Measurements from ENCODE around the gene ANKRD65. TPM values are rescaled to one million over a fixed set of nuclear protein-coding genes. Genes with fewer than 3 reads are reported as not detected.
"Not testable (repeated sequence)": the region's sequence is repeated elsewhere in the genome, so short reads cannot be mapped to it uniquely, and the experiment has no call there.

The ANKRD65 gene
- total and polyA plus RNA-seq, 5 donors, result 1.6 to 4.5 (median 3.1) TPM

DNA sequence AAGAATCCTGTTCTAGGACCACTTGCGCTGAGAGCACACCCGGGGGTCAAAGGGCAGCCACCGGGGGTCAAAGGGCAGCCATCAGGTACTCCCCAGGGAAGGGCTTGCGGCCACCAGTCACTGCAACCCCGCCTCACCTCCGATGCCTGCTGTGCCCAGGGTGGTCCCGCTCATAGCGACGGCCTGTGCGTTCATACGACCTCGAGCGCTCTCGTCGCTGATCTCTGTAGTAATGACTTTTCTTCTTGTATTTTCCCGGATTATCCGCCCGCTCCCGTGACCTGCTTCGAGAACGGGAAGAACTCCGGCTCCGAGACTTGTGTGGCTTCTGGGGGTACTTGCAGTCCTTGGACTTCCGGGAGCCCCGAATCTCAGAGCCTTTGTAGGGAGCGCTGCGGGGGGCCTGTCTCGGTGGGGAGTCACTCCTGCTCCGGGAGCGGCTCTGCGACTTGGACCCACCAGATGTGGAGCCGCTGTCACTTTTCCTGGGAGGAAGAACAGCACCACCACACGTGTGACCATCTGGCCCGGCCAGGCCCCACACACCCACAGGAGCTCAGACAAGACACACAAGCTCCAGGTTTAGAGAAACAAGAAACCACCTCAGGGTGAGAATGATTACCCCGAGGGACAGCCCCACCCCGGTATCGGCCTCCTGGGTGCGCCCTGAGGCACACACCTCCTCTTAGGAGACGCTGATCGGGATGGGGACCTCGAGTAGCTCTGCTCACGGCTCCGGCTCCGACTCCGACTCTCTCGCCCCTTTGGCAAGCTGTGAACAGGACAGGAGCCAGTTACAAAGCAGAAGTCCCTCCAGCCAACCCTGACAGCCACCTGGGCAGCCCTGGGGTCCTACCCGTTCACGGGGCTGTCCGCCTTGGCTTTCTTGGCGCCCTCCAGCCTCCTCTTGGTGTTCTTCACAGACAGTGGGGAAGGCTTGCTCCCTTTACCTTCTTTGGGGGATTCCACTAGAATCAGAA is 33.7 kb downstream of the ANKRD65 start:
- Histone ChIP-seq H3K9me3 (ENCODE audit: control insufficient read depth, low read length) (no peaks in the 10 kb centered on the region), H3K4me1 (ENCODE audit: control insufficient read depth, insufficient read depth, low read length) (no peaks in the 10 kb centered on the region), H3K27ac (ENCODE audit: low read length) (no peak overlapping the region), H3K27me3 (ENCODE audit: control insufficient read depth, insufficient read depth) (no peaks in the 10 kb centered on the region), H3K4me3 (ENCODE audit: low read length) (no peak overlapping the region)
- peak in 2 of 3 donors; percentile 46 to 62 for DNase-seq
- ATAC-seq, result no peak
- 95% methylated on average over 50 of the region's 50 CpGs for WGBS
- intact Hi-C loops (cut with DNase I), result no loop called here

DNA sequence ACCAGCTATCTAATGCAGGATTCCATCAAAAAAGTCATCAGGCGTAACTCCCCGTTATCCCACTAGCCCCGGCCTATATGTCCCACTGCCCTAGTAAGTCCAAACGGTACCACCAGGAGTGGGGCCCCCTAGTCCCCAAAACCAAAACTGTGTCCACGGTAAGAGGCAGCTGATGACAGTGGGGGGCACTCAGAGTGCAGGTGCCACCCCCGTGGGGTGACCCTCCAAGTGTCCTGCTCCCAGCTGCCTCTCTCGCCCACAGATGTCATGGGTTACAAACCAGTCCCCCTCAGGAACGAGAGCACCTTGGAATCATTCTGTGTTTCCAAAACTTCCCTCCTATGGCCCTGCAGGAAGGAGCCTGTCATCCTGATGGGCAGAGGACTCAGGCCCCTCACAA is 35.1 kb downstream of the ANKRD65 start:
- WGBS, result 89% methylated on average over 8 of the region's 8 CpGs
- DNase-seq, result peak in 2 of 3 donors; percentile 9 to 34
- H3K9me3 ChIP-seq (ENCODE audit: control insufficient read depth, low read length), result no peaks in the 10 kb centered on the region
- intact Hi-C loops (cut with DNase I), result no loop called here
- H3K4me3 ChIP-seq (ENCODE audit: low read length), result no peak overlapping the region
- ATAC-seq, result no peak
- H3K27me3 ChIP-seq (ENCODE audit: control insufficient read depth, insufficient read depth), result no peaks in the 10 kb centered on the region
- no peak overlapping the region for H3K27ac ChIP-seq (ENCODE audit: low read length)
- no peaks in the 10 kb centered on the region for H3K4me1 ChIP-seq (ENCODE audit: control insufficient read depth, insufficient read depth, low read length)

DNA sequence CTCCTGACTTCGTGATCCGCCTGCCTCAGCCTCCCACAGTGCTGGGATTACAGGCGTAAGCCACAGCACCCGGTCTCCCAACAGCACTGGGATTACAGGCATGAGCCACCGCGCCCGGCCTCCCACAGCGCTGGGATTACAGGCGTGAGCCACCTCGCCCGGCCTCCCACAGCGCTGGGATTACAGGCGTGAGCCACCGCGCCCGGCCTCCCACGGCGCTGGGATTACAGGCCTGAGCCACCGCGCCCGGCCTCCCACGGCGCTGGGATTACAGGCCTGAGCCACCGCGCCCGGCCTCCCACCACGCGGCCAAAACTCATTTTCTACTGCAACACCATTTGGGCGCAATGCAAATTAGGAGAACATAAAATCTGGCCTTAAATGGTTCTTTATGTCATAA is 35.7 kb downstream of the ANKRD65 start:
- H3K27ac ChIP-seq (ENCODE audit: low read length); H3K4me1 ChIP-seq (ENCODE audit: control insufficient read depth, insufficient read depth, low read length); H3K4me3 ChIP-seq (ENCODE audit: low read length); ATAC-seq; H3K9me3 ChIP-seq (ENCODE audit: control insufficient read depth, low read length); H3K27me3 ChIP-seq (ENCODE audit: control insufficient read depth, insufficient read depth); intact Hi-C loops (cut with DNase I): not testable (repeated sequence)
- WGBS, result 94% methylated on average over 29 of the region's 29 CpGs
- DNase-seq, result peak in 2 of 3 donors; percentile 22 to 26

DNA sequence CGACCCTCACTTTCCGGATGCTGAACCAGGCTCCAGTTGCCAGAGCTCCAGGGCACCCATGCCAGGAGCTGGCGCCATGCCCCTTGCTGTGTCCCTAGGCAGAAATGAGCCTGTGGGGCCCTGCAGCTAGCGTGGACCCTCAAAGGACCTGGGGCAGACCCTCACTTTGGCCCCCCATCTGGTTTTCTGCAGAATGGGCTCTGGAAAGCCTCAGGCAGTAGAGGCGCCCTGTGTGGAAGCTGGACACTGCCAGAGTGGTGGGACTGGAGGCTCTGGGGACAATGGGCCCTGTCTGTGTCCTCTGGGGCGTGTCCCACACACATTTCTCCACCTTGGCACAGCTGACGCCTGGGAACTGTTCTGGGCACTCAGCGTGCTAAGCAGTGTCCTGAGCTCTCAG is 39.8 kb downstream of the ANKRD65 start:
- ATAC-seq (peak; percentile 4 to 6), DNase-seq (peak in 1 of 3 donors; percentile 43)
- Histone ChIP-seq H3K27ac (ENCODE audit: low read length) (no peak overlapping the region), H3K4me1 (ENCODE audit: control insufficient read depth, insufficient read depth, low read length) (no peaks in the 10 kb centered on the region), H3K27me3 (ENCODE audit: control insufficient read depth, insufficient read depth) (no peaks in the 10 kb centered on the region), H3K9me3 (ENCODE audit: control insufficient read depth, low read length) (no peaks in the 10 kb centered on the region), H3K4me3 (ENCODE audit: low read length) (no peak overlapping the region)
- WGBS, result 78% methylated on average over 8 of the region's 8 CpGs
- intact Hi-C loops (cut with DNase I), result no loop called here

DNA sequence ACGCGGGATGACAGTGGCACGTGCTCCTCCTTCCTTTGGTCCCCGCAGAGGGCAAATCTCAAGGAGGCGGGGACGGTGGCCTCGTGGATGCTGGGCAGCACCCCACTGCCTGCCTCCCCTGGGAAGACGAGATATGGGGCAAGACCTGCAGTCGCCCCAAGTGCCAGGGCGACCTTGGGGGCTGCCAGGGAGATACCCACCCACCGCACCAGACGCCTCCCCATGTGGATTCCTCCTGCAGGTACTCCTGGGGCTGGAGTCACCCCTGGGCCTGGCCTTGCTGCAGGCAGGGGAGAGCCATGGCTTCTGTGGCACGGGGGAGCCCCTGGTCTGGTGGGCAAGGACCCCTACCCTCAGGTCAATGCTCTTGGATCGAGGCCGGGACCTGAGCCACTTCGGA is 40.2 kb downstream of the ANKRD65 start:
- no peak overlapping the region for H3K4me3 ChIP-seq (ENCODE audit: low read length)
- no peaks in the 10 kb centered on the region for H3K9me3 ChIP-seq (ENCODE audit: control insufficient read depth, low read length)
- H3K27ac ChIP-seq (ENCODE audit: low read length), result no peak overlapping the region
- intact Hi-C loops (cut with DNase I), result no loop called here
- H3K4me1 ChIP-seq (ENCODE audit: control insufficient read depth, insufficient read depth, low read length), result no peaks in the 10 kb centered on the region
- ATAC-seq (peak in 1 of 2 donors; percentile 15), DNase-seq (peak in 1 of 3 donors; percentile 37)
- H3K27me3 ChIP-seq (ENCODE audit: control insufficient read depth, insufficient read depth), result no peaks in the 10 kb centered on the region
- whole genome bisulfite sequencing, result 93% methylated on average over 16 of the region's 16 CpGs

DNA sequence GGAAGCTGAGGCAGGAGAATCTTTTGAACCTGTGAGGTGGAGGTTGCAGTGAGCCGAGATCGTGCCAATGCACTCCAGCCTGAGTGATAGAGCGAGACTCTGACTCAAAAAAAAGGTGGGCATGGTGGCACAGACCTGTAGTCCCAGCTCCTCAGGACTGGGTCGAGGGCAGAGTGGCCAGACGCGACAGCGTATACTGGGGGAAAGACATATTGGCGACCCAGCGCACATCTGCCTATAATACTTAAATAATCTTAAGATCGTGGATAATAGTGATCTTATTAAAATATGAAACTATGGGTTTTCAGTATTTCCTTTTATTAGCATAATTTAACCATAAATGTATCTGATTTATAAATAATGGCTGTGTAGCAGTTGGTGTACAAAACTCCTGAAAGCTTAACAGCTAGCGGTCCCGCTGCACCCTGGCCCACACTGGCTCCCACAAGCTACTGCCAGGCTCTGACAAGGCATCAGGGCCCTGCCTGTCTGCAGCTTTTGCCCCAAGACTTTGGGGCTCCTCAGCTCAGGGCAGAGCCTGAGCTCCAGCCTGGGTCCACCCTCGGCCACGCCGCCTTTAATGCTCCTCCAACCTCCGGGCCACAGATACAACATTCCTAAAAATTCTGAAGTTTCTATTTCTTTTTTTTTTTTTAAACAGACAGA is 43.4 kb downstream of the ANKRD65 start:
- intact Hi-C loops (cut with DNase I), result no loop called here
- no peak overlapping the region for H3K27ac ChIP-seq (ENCODE audit: low read length)
- no peak for ATAC-seq
- H3K9me3 ChIP-seq (ENCODE audit: control insufficient read depth, low read length), result no peaks in the 10 kb centered on the region
- no peaks in the 10 kb centered on the region for H3K27me3 ChIP-seq (ENCODE audit: control insufficient read depth, insufficient read depth)
- DNase-seq, result peak in 2 of 3 donors; percentile 12 to 34
- 95% methylated on average over 16 of the region's 16 CpGs for WGBS
- H3K4me3 ChIP-seq (ENCODE audit: low read length), result no peak overlapping the region
- H3K4me1 ChIP-seq (ENCODE audit: control insufficient read depth, insufficient read depth, low read length), result no peaks in the 10 kb centered on the region

DNA sequence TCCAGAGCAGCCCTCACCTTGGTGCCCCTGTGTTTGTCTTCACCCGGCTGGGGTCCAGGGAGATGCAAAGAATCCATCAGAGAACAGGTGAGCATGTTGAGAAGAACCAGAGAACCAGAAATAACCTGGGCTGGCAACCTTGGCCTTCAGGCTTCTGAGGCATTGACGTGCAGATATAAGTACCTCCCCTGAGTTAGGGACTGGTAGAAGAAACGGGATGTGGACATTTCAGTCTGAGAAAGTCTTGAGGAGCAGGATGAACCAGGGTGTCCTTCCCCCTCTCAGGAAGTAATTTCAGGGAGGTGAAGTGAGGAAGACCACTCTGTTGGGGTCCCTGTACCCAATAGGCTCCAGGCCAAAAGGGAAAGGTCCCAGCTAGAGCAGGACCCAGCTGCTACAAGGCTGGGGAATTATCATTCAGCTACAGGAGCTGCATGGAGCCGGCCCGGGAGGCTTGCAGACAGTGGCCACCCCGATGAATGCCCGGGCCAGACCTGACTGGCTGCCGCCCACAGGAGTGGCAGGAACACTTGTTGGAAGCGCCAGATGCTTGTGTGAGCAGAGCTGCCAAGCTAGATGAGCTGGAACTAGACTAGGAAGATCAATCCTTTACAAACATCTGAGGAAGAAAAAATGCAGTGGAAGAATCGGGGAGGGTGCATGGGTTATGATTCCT is 44.4 kb downstream of the ANKRD65 start:
- intact Hi-C loops (cut with DNase I), result no loop called here
- Histone ChIP-seq H3K4me1 (ENCODE audit: control insufficient read depth, insufficient read depth, low read length) (peaks cover 2% of the 10 kb centered on the region), H3K9me3 (ENCODE audit: control insufficient read depth, low read length) (no peaks in the 10 kb centered on the region), H3K27ac (ENCODE audit: low read length) (no peak overlapping the region), H3K4me3 (ENCODE audit: low read length) (no peak overlapping the region), H3K27me3 (ENCODE audit: control insufficient read depth, insufficient read depth) (no peaks in the 10 kb centered on the region)
- 92% methylated on average over 10 of the region's 10 CpGs for WGBS
- ATAC-seq (no peak), DNase-seq (peak in 2 of 3 donors; percentile 47 to 54)

DNA sequence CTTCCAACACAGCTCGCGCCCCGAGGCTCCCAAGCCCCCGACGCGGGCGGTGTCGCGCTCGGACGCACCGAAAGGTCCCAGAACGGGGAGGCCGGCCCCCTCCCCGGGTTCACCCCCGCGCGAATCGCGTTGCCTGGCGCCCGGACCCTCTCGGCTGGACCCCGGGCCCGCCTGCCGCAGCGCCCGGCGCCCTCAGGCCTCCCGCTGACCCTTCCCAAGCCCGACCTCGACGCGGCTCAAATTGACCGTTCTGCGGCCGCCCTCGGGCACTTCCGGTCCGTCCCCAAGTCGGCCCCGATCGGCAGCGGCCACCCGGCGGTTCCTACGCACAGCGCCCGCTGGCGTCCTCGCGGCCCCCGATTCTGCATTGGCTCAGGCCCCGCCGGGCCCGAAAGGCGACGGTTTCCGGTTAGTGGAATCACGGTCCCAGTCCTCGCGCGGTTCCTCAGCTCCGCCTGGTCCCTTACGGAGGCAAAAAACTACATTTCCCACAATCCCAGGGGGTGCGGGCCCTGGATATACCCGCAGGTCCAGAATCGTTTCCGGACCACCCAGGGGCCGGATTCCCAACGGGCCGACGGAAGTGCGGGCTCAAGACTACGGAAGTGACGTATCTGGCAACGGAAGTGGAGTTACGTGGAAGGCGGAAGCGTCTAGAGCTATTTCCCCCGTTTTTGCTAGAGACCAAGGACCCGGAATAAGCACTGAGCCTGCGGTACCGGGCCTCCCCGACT is 46.0 kb downstream of the ANKRD65 start, which contains the start of gene AURKAIP1:
Gene AURKAIP1, minus strand, starts transcription at position 279 of the 734 bp plus-strand sequence. CDS start 451 bp downstream, outside the sequence.
- intact Hi-C loops (cut with DNase I), result no loop called here

DNA sequence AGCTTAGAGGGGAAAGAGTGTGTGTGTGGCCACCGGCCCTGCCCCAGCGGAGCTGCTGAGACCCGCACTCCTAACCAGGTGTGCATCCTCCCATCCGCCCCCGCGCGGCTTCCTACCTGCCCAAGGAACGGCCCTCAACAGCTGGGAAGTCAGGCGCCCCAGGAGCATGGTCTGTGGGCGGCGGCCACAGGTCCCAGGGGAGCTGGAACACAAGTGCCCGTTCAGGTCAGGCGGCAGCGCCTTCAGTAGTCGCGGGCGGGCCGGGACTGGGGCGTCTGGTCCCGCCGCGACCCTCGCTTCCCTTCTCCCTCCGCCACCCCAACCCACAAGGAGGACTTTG is 46.5 kb downstream of the ANKRD65 start:
- intact Hi-C loops (cut with DNase I), result no loop called here
- Histone ChIP-seq H3K4me3 (ENCODE audit: low read length) (peak overlapping the region; percentile 77), H3K27ac (ENCODE audit: low read length) (peak overlapping the region; percentile 84), H3K27me3 (ENCODE audit: control insufficient read depth, insufficient read depth) (no peaks in the 10 kb centered on the region), H3K4me1 (ENCODE audit: control insufficient read depth, insufficient read depth, low read length) (peaks cover 2% of the 10 kb centered on the region), H3K9me3 (ENCODE audit: control insufficient read depth, low read length) (no peaks in the 10 kb centered on the region)
- DNase-seq, result peak in 2 of 3 donors; percentile 76 to 80
- WGBS, result under 1% methylated on average over 24 of the region's 24 CpGs
- peak in 1 of 2 donors; percentile 4 for ATAC-seq

More for the DNA sequence above, 46.0 kb downstream of the ANKRD65 start, which contains the start of gene AURKAIP1:
- H3K27me3 ChIP-seq (ENCODE audit: control insufficient read depth, insufficient read depth), result no peaks in the 10 kb centered on the region
- WGBS, result under 1% methylated on average over 85 of the region's 85 CpGs
- H3K4me3 ChIP-seq (ENCODE audit: low read length), result peak within 1 kb of the TSS; percentile 77
- ATAC-seq, result peak; percentile 95 to 97
- peak within 1 kb of the TSS; percentile 84 for H3K27ac ChIP-seq (ENCODE audit: low read length)
- H3K9me3 ChIP-seq (ENCODE audit: control insufficient read depth, low read length), result no peaks in the 10 kb centered on the region
- peak; percentile 99 for DNase-seq
- H3K4me1 ChIP-seq (ENCODE audit: control insufficient read depth, insufficient read depth, low read length), result peaks cover 2% of the 10 kb centered on the region

DNA sequence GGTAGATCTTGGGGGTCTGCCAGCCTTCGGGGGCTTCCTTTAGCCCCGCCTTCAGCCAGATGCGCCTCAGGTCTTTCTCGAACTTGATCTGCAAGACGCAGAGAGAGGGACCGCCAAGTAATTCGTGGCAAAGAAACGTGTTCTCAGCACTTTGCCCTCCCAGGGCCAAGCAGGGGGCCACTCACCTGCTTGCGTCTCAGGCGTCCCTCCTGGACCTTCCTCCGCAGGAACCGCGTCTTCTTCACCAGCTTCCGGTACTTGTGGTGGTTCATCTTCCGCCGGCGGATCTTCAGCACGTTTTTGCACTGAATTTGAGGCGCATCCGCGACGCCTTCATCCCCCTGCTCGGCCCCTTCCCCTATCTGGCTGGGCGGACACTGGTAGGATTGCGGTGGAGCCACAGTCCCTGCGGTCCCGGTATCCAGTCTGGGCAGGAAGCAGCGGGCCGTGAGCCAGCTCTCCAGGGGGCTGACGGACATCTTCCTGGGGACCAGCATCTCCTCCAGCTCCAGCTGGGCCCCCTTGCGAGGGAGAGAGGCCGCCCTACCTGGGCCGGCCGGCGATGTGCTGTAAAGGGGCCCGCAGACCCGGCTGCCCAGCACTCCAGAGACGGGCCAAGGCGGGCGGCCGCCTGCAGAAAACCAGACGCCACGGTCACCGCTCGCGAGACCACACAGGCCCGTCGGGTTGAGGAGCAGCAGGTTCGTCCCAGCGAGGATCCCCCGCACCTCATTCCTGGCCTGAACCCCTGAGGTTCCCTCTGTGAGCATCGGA is 47.1 kb downstream of the ANKRD65 start:
- no peaks in the 10 kb centered on the region for H3K9me3 ChIP-seq (ENCODE audit: control insufficient read depth, low read length)
- H3K4me1 ChIP-seq (ENCODE audit: control insufficient read depth, insufficient read depth, low read length), result peaks cover 2% of the 10 kb centered on the region
- H3K27me3 ChIP-seq (ENCODE audit: control insufficient read depth, insufficient read depth), result no peaks in the 10 kb centered on the region
- DNase-seq (peak in 2 of 3 donors; percentile 58 to 65), ATAC-seq (no peak)
- intact Hi-C loops (cut with DNase I), result no loop called here
- peak overlapping the region; percentile 77 for H3K4me3 ChIP-seq (ENCODE audit: low read length)
- H3K27ac ChIP-seq (ENCODE audit: low read length), result no peak overlapping the region
- 46% methylated on average over 52 of the region's 52 CpGs for WGBS
